Trophoblast cell (in vitro differentiated cells and primary cell): ENCODE data around the gene ZNF738.
A peak's percentile ranks its signal among the peaks of the same experiment; 100 is the strongest.

Experiments used
- DNase-seq, 2 donors: peaks; one replicate each; pipeline ENCODE4 v3.0.0-alpha.2; 2016
- H2AFZ ChIP-seq: 2 replicates; pipeline ENCODE4 v1.6.1; 2013; ENCODE audit warnings: low read length, moderate library complexity, mild to moderate bottlenecking; ENCODE audit not compliant: insufficient read depth, poor library complexity
- H2AK5ac ChIP-seq: 2 replicates; pipeline ENCODE4 v1.6.1; 2013; ENCODE audit warnings: mild to moderate bottlenecking, low read length
- H2BK120ac ChIP-seq: 2 replicates; pipeline ENCODE4 v1.6.1; 2013; ENCODE audit warnings: low read length, mild to moderate bottlenecking, moderate library complexity; ENCODE audit not compliant: insufficient read depth, poor library complexity
- H2BK12ac ChIP-seq: 2 replicates; pipeline ENCODE4 v1.6.1; 2013; ENCODE audit warnings: mild to moderate bottlenecking, low read length, moderate library complexity
- H2BK5ac ChIP-seq: 2 replicates; pipeline ENCODE4 v1.6.1; 2013; ENCODE audit warnings: low read length, low read depth, moderate library complexity, mild to moderate bottlenecking; ENCODE audit not compliant: poor library complexity
- H3K14ac ChIP-seq: 2 replicates; pipeline ENCODE4 v1.6.1; 2013; ENCODE audit warnings: mild to moderate bottlenecking, low read length
- H3K18ac ChIP-seq: 2 replicates; pipeline ENCODE4 v1.6.1; 2013; ENCODE audit warnings: mild to moderate bottlenecking, low read length
- H3K23ac ChIP-seq: 2 replicates; pipeline ENCODE4 v1.6.1; 2013; ENCODE audit warnings: low read length
- H3K27ac ChIP-seq: 2 replicates; pipeline ENCODE4 v1.5.1; 2013; ENCODE audit warnings: low read depth, mild to moderate bottlenecking, inconsistent platforms, low read length, moderate library complexity
- H3K27me3 ChIP-seq: 2 replicates; pipeline ENCODE4 v1.6.1; 2013; ENCODE audit warnings: inconsistent platforms, mild to moderate bottlenecking, low read length, moderate library complexity; ENCODE audit not compliant: insufficient read depth
- H3K36me3 ChIP-seq, 2 experiments: 1 replicate in 1 of 2; 2 replicates in 1 of 2; pipeline ENCODE4 v1.6.1; 2013; ENCODE audit warnings: low read length in 2 of 2, mild to moderate bottlenecking in 2 of 2, moderate library complexity in 1 of 2; ENCODE audit not compliant: insufficient read depth in 2 of 2, control insufficient read depth in 1 of 2
- H3K4ac ChIP-seq: 2 replicates; pipeline ENCODE4 v1.6.1; 2013; ENCODE audit warnings: low read depth, mild to moderate bottlenecking, low read length, moderate library complexity
- H3K4me1 ChIP-seq, 2 experiments: 1 replicate in 1 of 2; 2 replicates in 1 of 2; pipeline ENCODE4 v1.6.1; 2013; ENCODE audit warnings: low read length in 2 of 2, mild to moderate bottlenecking in 2 of 2, moderate library complexity in 1 of 2; ENCODE audit not compliant: insufficient read depth in 2 of 2, control insufficient read depth in 1 of 2
- H3K4me2 ChIP-seq: 2 replicates; pipeline ENCODE4 v1.6.1; 2013; ENCODE audit warnings: inconsistent platforms, mild to moderate bottlenecking, low read length, moderate library complexity
- H3K4me3 ChIP-seq: 2 replicates; pipeline ENCODE4 v1.5.1; 2013; ENCODE audit warnings: mild to moderate bottlenecking, low read depth, low read length, inconsistent platforms
- H3K79me1 ChIP-seq: one replicate; pipeline ENCODE4 v1.6.1; 2013; ENCODE audit warnings: low read length
- H3K79me2 ChIP-seq: 2 replicates; pipeline ENCODE4 v1.6.1; 2013; ENCODE audit warnings: low read length, mild to moderate bottlenecking; ENCODE audit not compliant: control insufficient read depth, insufficient read depth, poor library complexity
- H3K9ac ChIP-seq: 2 replicates; pipeline ENCODE4 v1.6.1; 2013; ENCODE audit warnings: mild to moderate bottlenecking, low read length
- H3K9me3 ChIP-seq: 2 replicates; pipeline ENCODE4 v1.6.1; 2013; ENCODE audit warnings: low read depth, mild to moderate bottlenecking, control low read depth, inconsistent platforms, low read length; ENCODE audit not compliant: insufficient read depth
- H4K12ac ChIP-seq: 2 replicates; pipeline ENCODE4 v1.6.1; 2013; ENCODE audit warnings: low read depth, mild to moderate bottlenecking, low read length, moderate library complexity
- H4K8ac ChIP-seq: 2 replicates; pipeline ENCODE4 v1.6.1; 2013; ENCODE audit warnings: low read depth, mild to moderate bottlenecking, low read length, moderate library complexity
- H4K91ac ChIP-seq: one replicate; pipeline ENCODE4 v1.6.1; 2013; ENCODE audit warnings: low read depth, mild to moderate bottlenecking, low read length, moderate library complexity
- WGBS: extraction: QIAGEN DNeasy Blood & Tissue Kit; methylation state at CpG from one replicate; pipeline ENCODE4 v1.1.7; 2013; ENCODE audit warnings: missing lambda C conversion rate; ENCODE audit not compliant: insufficient read length, insufficient coverage; ENCODE audit errors: extremely low coverage; 5-methylcytosine and 5-hydroxymethylcytosine counted together

ZNF738 gene

GRCh38 chr19:21321134-21321533, 37.7 kb upstream of the ZNF738 start:
- Histone ChIP-seq H3K79me2 (peaks cover 8% of the 10 kb centered on the region), H3K4me2 (no peak overlapping the region), H3K27ac (no peak overlapping the region), H3K23ac (no peak overlapping the region), H3K9ac (no peak overlapping the region), H2AK5ac (no peak overlapping the region), H3K4me3 (no peak overlapping the region), H2BK5ac (no peak overlapping the region), H2BK12ac (no peak overlapping the region), H3K18ac (no peak overlapping the region), H4K91ac (no peak overlapping the region), H3K79me1 (no peaks in the 10 kb centered on the region), H3K36me3 (peaks cover 0 to 6% of the 10 kb centered on the region in 2 experiments), H3K14ac (no peak overlapping the region), H2AFZ (no peak overlapping the region), H4K12ac (no peak overlapping the region), H3K4ac (peak overlapping the region; percentile 90), H2BK120ac (no peak overlapping the region), H3K4me1 (peaks cover 7 to 10% of the 10 kb centered on the region in 2 experiments), H3K9me3 (no peaks in the 10 kb centered on the region), H3K27me3 (no peaks in the 10 kb centered on the region), H4K8ac (no peak overlapping the region)
- WGBS = no CpG with 5 or more reads among the region's 4 CpGs
- DNase-seq = no peak

- Histone ChIP-seq H2BK120ac (no peak overlapping the region), H2BK5ac (no peak overlapping the region), H4K12ac (no peak overlapping the region), H3K23ac (no peak overlapping the region), H3K36me3 (peaks cover 5 to 7% of the 10 kb centered on the region in 2 experiments), H3K79me2 (peaks cover 11% of the 10 kb centered on the region), H3K79me1 (no peaks in the 10 kb centered on the region), H3K4me2 (no peak overlapping the region), H3K4me1 (peaks cover 7 to 10% of the 10 kb centered on the region in 2 experiments), H3K4ac (peak overlapping the region; percentile 27), H3K14ac (no peak overlapping the region), H2AFZ (no peak overlapping the region), H3K4me3 (no peak overlapping the region), H3K27me3 (no peaks in the 10 kb centered on the region), H3K9ac (no peak overlapping the region), H3K9me3 (no peaks in the 10 kb centered on the region), H2AK5ac (no peak overlapping the region), H4K8ac (no peak overlapping the region), H3K27ac (peak overlapping the region; percentile 49), H4K91ac (no peak overlapping the region), H2BK12ac (no peak overlapping the region), H3K18ac (no peak overlapping the region)
- WGBS = no CpG with 5 or more reads among the region's 4 CpGs
- DNase-seq = no peak
Measured at GRCh38 chr19:21321996-21322395, 36.8 kb upstream of the ZNF738 start.

GRCh38 chr19:21322528-21322927, 36.3 kb upstream of the ZNF738 start:
- Histone ChIP-seq H3K9me3 (no peaks in the 10 kb centered on the region), H3K79me1 (no peaks in the 10 kb centered on the region), H3K27me3 (no peaks in the 10 kb centered on the region), H4K91ac (no peak overlapping the region), H3K4me3 (no peak overlapping the region), H2BK120ac (no peak overlapping the region), H3K9ac (no peak overlapping the region), H3K4me1 (peaks cover 7 to 10% of the 10 kb centered on the region in 2 experiments), H3K4me2 (no peak overlapping the region), H2BK5ac (no peak overlapping the region), H3K4ac (peak overlapping the region; percentile 40), H3K18ac (no peak overlapping the region), H3K79me2 (peaks cover 11% of the 10 kb centered on the region), H4K8ac (no peak overlapping the region), H3K14ac (peak overlapping the region; percentile 77), H4K12ac (no peak overlapping the region), H2AK5ac (no peak overlapping the region), H3K23ac (no peak overlapping the region), H2BK12ac (peak overlapping the region; percentile 49), H3K27ac (peak overlapping the region; percentile 49), H2AFZ (no peak overlapping the region), H3K36me3 (peaks cover 5% of the 10 kb centered on the region in 2 experiments)
- WGBS = no CpG with 5 or more reads among the region's 8 CpGs
- no peak for DNase-seq

DNA sequence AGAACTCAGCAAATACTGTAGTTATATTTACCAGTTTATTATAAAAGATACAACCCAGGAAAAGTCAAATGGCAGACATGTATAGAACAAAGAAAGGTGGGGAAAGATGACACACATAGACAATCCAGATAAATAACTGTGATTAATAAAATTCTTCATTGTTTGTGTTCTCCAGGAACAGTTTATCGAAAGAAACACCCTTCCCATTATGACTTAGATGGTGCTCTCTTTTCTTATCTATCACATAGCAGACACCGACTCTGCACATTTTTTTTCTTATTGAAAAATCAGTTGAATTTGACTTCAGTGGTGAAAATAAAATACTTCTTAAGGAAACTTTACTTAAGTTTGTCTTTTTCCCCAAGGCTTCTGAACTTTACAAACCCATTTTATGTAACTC, 35.8 kb upstream of the ZNF738 start:
- Histone ChIP-seq H2AK5ac (no peak overlapping the region), H2BK12ac (no peak overlapping the region), H2BK120ac (no peak overlapping the region), H3K27ac (no peak overlapping the region), H3K4me2 (no peak overlapping the region), H4K12ac (no peak overlapping the region), H3K36me3 (peaks cover 5 to 7% of the 10 kb centered on the region in 2 experiments), H3K9me3 (no peaks in the 10 kb centered on the region), H3K9ac (no peak overlapping the region), H3K79me1 (no peaks in the 10 kb centered on the region), H3K4ac (no peak overlapping the region), H3K4me1 (peaks cover 9 to 10% of the 10 kb centered on the region in 2 experiments), H3K23ac (no peak overlapping the region), H2AFZ (no peak overlapping the region), H3K4me3 (no peak overlapping the region), H3K14ac (no peak overlapping the region), H3K79me2 (peaks cover 8% of the 10 kb centered on the region), H4K8ac (no peak overlapping the region), H2BK5ac (no peak overlapping the region), H3K18ac (no peak overlapping the region), H4K91ac (no peak overlapping the region), H3K27me3 (no peaks in the 10 kb centered on the region)
- no CpG with 5 or more reads among the region's 2 CpGs for WGBS
- no peak for DNase-seq
